Astrocyte (in vitro differentiated cells and primary cell): ENCODE data around the gene GABRR3. TPM values are rescaled to one million over a fixed set of nuclear protein-coding genes. Genes with fewer than 3 reads are reported as not detected.

ENCODE experiments used
- DNase-seq: peaks from one replicate; pipeline ENCODE4 v3.0.0-alpha.2; 2010; ENCODE audit warnings: low read depth
- FAIRE-seq: peaks from 2 replicates; lab custom pipeline; 2011; peaks lifted over from hg19 to GRCh38; lab: Jason Lieb, UNC
- H2AFZ ChIP-seq: 2 replicates; pipeline ENCODE4 v1.6.0; 2012; ENCODE audit warnings: low read depth, low read length, inconsistent platforms
- H3K27ac ChIP-seq: 2 replicates; pipeline ENCODE4 v1.5.1; 2011; ENCODE audit warnings: low read depth, low read length, inconsistent platforms
- H3K27me3 ChIP-seq: 2 replicates; pipeline ENCODE4 v1.6.0; 2011; ENCODE audit warnings: low read length, inconsistent platforms; ENCODE audit not compliant: insufficient read depth
- H3K36me3 ChIP-seq: 2 replicates; pipeline ENCODE4 v1.5.1; 2011; ENCODE audit warnings: low read length, inconsistent platforms; ENCODE audit not compliant: insufficient read depth
- H3K4me1 ChIP-seq: 2 replicates; pipeline ENCODE4 v1.5.1; 2011; ENCODE audit warnings: low read length, inconsistent platforms; ENCODE audit not compliant: insufficient read depth
- H3K4me2 ChIP-seq: 2 replicates; pipeline ENCODE4 v1.6.0; 2012; ENCODE audit warnings: low read length, inconsistent platforms
- H3K4me3 ChIP-seq: 2 replicates; pipeline ENCODE4 v1.5.1; 2011; ENCODE audit warnings: low read depth, mild to moderate bottlenecking, low read length, inconsistent platforms; ENCODE audit not compliant: insufficient read depth
- H3K79me2 ChIP-seq: 2 replicates; pipeline ENCODE4 v1.6.0; 2012; ENCODE audit warnings: mild to moderate bottlenecking, low read length, inconsistent platforms; ENCODE audit not compliant: insufficient read depth
- H3K9ac ChIP-seq: 2 replicates; pipeline ENCODE4 v1.6.0; 2012; ENCODE audit warnings: mild to moderate bottlenecking, low read length, inconsistent platforms
- H3K9me3 ChIP-seq: 2 replicates; pipeline ENCODE4 v1.5.1; 2012; ENCODE audit warnings: low read depth, mild to moderate bottlenecking, low read length, inconsistent platforms; ENCODE audit not compliant: insufficient read depth
- H4K20me1 ChIP-seq: 2 replicates; pipeline ENCODE4 v1.6.0; 2012; ENCODE audit warnings: low read length, inconsistent platforms; ENCODE audit not compliant: insufficient read depth
- H3K27ac Mint-ChIP-seq: one replicate; pipeline ENCODE4 v1.8.0; 2021; ENCODE audit warnings: mild to moderate bottlenecking, mixed read lengths; ENCODE audit not compliant: unreplicated experiment
- H3K27me3 Mint-ChIP-seq: one replicate; pipeline ENCODE4 v1.8.0; 2021; ENCODE audit warnings: low read depth, mixed read lengths; ENCODE audit not compliant: unreplicated experiment
- H3K36me3 Mint-ChIP-seq: one replicate; pipeline ENCODE4 v1.8.0; 2021; ENCODE audit warnings: low read depth, mixed read lengths; ENCODE audit not compliant: unreplicated experiment
- H3K4me1 Mint-ChIP-seq: one replicate; pipeline ENCODE4 v1.8.0; 2021; ENCODE audit warnings: low read depth, mixed read lengths; ENCODE audit not compliant: unreplicated experiment
- H3K4me3 Mint-ChIP-seq: one replicate; pipeline ENCODE4 v1.8.0; 2021; ENCODE audit warnings: mild to moderate bottlenecking, moderate library complexity, mixed read lengths; ENCODE audit not compliant: unreplicated experiment
- H3K9me3 Mint-ChIP-seq: one replicate; pipeline ENCODE4 v1.8.0; 2021; ENCODE audit warnings: mild to moderate bottlenecking, mixed read lengths; ENCODE audit not compliant: unreplicated experiment
- CTCF ChIP-seq: IDR thresholded peaks from 2 replicates; pipeline ENCODE4 v1.5.1; 2011; ENCODE audit warnings: low read depth, mild to moderate bottlenecking, inconsistent platforms, low read length, moderate library complexity; ENCODE audit not compliant: insufficient read depth
- EZH2 ChIP-seq: IDR thresholded peaks from 2 replicates; pipeline ENCODE4 v1.6.1; 2012; ENCODE audit warnings: mild to moderate bottlenecking, low read length, inconsistent platforms; ENCODE audit not compliant: insufficient read depth
- total RNA-seq: library from RNA; stranded (reverse); gene quantifications from 2 replicates; pipeline ENCODE4 v1.2.1, GENCODE V29; 2021

The GABRR3 gene
- total RNA-seq, 1 donor from 2014 or later = not detected

DNA sequence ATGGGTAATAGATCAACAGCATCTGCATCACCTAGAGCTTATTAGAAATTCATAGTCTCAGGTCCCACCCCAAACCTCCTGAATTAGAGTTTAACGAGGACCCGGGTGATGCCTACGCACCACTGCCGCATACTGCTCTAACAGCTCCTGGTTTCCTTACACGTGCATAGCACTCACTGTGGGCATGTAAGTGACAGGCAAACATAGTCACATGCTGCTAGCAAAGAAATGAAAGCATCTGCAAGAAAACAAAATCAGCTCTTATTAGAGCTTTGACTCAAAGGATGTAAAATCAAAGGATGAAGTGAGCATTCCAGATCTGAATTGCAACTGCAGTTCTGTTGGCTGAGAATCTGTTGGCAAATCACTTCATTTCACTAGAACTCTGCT is 43.8 kb downstream of the GABRR3 start:
- Histone ChIP-seq H4K20me1 (no peaks in the 10 kb centered on the region), H3K4me2 (no peak overlapping the region)
- TF ChIP-seq EZH2 (no peak), CTCF (no peak)

GRCh38 chr3:97990624-97991292 is 44.4 kb downstream of the GABRR3 start:
- Mint-ChIP-seq H3K36me3 (no peaks in the 10 kb centered on the region), H3K27me3 (no peaks in the 10 kb centered on the region), H3K4me3 (no peak overlapping the region), H3K9me3 (peaks cover 2% of the 10 kb centered on the region), H3K4me1 (no peaks in the 10 kb centered on the region), H3K27ac (no peak overlapping the region)
- H3K9ac ChIP-seq = no peak overlapping the region
- H3K27me3 ChIP-seq = no peaks in the 10 kb centered on the region
- TF ChIP-seq CTCF (no peak), EZH2 (no peak)
- no peak overlapping the region for H3K27ac ChIP-seq
- H3K36me3 ChIP-seq = no peaks in the 10 kb centered on the region
- H3K4me1 ChIP-seq = no peaks in the 10 kb centered on the region
- DNase-seq (no peak), FAIRE-seq (no peak)
- H3K9me3 ChIP-seq = no peaks in the 10 kb centered on the region
- H2AFZ ChIP-seq = no peak overlapping the region
- no peak overlapping the region for H3K4me3 ChIP-seq
- no peaks in the 10 kb centered on the region for H4K20me1 ChIP-seq
- H3K4me2 ChIP-seq = no peak overlapping the region
- no peaks in the 10 kb centered on the region for H3K79me2 ChIP-seq

More for the DNA sequence above, 43.8 kb downstream of the GABRR3 start:
- H3K4me1 Mint-ChIP-seq = no peaks in the 10 kb centered on the region
- Histone ChIP-seq H3K9ac (no peak overlapping the region), H3K9me3 (no peaks in the 10 kb centered on the region), H2AFZ (no peak overlapping the region), H3K27ac (no peak overlapping the region), H3K27me3 (no peaks in the 10 kb centered on the region), H3K79me2 (no peaks in the 10 kb centered on the region), H3K4me1 (no peaks in the 10 kb centered on the region), H3K36me3 (no peaks in the 10 kb centered on the region), H3K4me3 (no peak overlapping the region)
- no peaks in the 10 kb centered on the region for H3K27me3 Mint-ChIP-seq
- no peak for FAIRE-seq
- no peak for DNase-seq
- H3K9me3 Mint-ChIP-seq = peaks cover 2% of the 10 kb centered on the region
- H3K36me3 Mint-ChIP-seq = no peaks in the 10 kb centered on the region
- no peak overlapping the region for H3K4me3 Mint-ChIP-seq
- H3K27ac Mint-ChIP-seq = no peak overlapping the region

GRCh38 chr3:97988784-97989568 is 46.1 kb downstream of the GABRR3 start:
- no peak overlapping the region for H3K27ac Mint-ChIP-seq
- Histone ChIP-seq H4K20me1 (no peaks in the 10 kb centered on the region), H3K4me3 (no peak overlapping the region), H3K27ac (no peak overlapping the region), H3K79me2 (no peaks in the 10 kb centered on the region), H3K36me3 (no peaks in the 10 kb centered on the region), H3K9ac (no peak overlapping the region), H2AFZ (no peak overlapping the region), H3K9me3 (no peaks in the 10 kb centered on the region), H3K4me2 (no peak overlapping the region), H3K4me1 (no peaks in the 10 kb centered on the region), H3K27me3 (no peaks in the 10 kb centered on the region)
- H3K36me3 Mint-ChIP-seq = no peaks in the 10 kb centered on the region
- no peaks in the 10 kb centered on the region for H3K27me3 Mint-ChIP-seq
- H3K4me1 Mint-ChIP-seq = no peaks in the 10 kb centered on the region
- DNase-seq = no peak
- H3K4me3 Mint-ChIP-seq = no peak overlapping the region
- TF ChIP-seq EZH2 (no peak), CTCF (no peak)
- H3K9me3 Mint-ChIP-seq = peaks cover 2% of the 10 kb centered on the region
- FAIRE-seq = no peak
